OCI-LY3 (cell line): ENCODE measurements around the gene CBFA2T2.

Source experiments
- H2AFZ ChIP-seq: fragments of 200-600, 300-600 bp; shearing (Covaris generic); 2 replicates; pipeline ENCODE4 v1.6.0; 2014; ENCODE audit warnings: antibody characterized with exemption, low read depth, low read length
- H3K27ac ChIP-seq: fragments of 200-600, 300-600 bp; sonication (generic); 2 replicates; pipeline ENCODE4 v1.5.1; 2014; ENCODE audit warnings: mild to moderate bottlenecking, low read length, moderate library complexity, mixed read lengths
- H3K27me3 ChIP-seq: fragments of 200-600, 300-600 bp; sonication (generic); 2 replicates; pipeline ENCODE4 v1.6.1; 2014; ENCODE audit warnings: low read depth, low read length, mixed read lengths
- H3K36me3 ChIP-seq: fragments of 200-600, 300-600 bp; sonication (generic); replicated peaks from 2 replicates; pipeline ENCODE3; 2014; ENCODE audit warnings: low read depth, low read length, mixed read lengths
- H3K4me1 ChIP-seq: fragments of 300-600, 200-600 bp; sonication (generic); 2 replicates; pipeline ENCODE4 v1.6.1; 2014; ENCODE audit warnings: low read length, mixed read lengths
- H3K4me2 ChIP-seq: fragments of 200-600, 300-600 bp; sonication (generic); 2 replicates; pipeline ENCODE4 v1.6.1; 2014; ENCODE audit warnings: low read length, mixed read lengths
- H3K4me3 ChIP-seq: fragments of 300-600, 200-600 bp; sonication (generic); 2 replicates; pipeline ENCODE4 v1.5.1; 2014; ENCODE audit warnings: antibody characterized with exemption, mild to moderate bottlenecking, low read length, moderate library complexity
- H3K79me2 ChIP-seq: fragments of 300-600, 200-600 bp; shearing (Covaris generic); 2 replicates; pipeline ENCODE4 v1.6.1; 2014; ENCODE audit warnings: mild to moderate bottlenecking, low read length, mixed read lengths
- H3K9ac ChIP-seq: fragments of 300-600, 200-600 bp; shearing (Covaris generic); 2 replicates; pipeline ENCODE4 v1.6.0; 2014; ENCODE audit warnings: mild to moderate bottlenecking, low read length, moderate library complexity
- H3K9me3 ChIP-seq: fragments of 200-600, 300-600 bp; shearing (Covaris generic); 2 replicates; pipeline ENCODE4 v1.6.1; 2014; ENCODE audit warnings: low read length, mixed read lengths; ENCODE audit not compliant: insufficient read depth
- H4K20me1 ChIP-seq: fragments of 200-600, 300-600 bp; sonication (generic); 2 replicates; pipeline ENCODE4 v1.6.1; 2016; ENCODE audit warnings: low read length, mixed read lengths; ENCODE audit not compliant: insufficient read depth
- CTCF ChIP-seq: fragments of 200-600, 300-600 bp; sonication (generic); IDR thresholded peaks from 2 replicates; pipeline ENCODE4 v1.5.1; 2014; ENCODE audit warnings: antibody characterized with exemption, low read length, low read depth
- EZH2phosphoT487 ChIP-seq: fragments of 200-600 bp; shearing (Covaris generic); IDR thresholded peaks from 2 replicates; pipeline ENCODE4 v1.6.1; 2018; ENCODE audit warnings: antibody characterized with exemption, mixed run types, low read depth

CBFA2T2 gene

DNA sequence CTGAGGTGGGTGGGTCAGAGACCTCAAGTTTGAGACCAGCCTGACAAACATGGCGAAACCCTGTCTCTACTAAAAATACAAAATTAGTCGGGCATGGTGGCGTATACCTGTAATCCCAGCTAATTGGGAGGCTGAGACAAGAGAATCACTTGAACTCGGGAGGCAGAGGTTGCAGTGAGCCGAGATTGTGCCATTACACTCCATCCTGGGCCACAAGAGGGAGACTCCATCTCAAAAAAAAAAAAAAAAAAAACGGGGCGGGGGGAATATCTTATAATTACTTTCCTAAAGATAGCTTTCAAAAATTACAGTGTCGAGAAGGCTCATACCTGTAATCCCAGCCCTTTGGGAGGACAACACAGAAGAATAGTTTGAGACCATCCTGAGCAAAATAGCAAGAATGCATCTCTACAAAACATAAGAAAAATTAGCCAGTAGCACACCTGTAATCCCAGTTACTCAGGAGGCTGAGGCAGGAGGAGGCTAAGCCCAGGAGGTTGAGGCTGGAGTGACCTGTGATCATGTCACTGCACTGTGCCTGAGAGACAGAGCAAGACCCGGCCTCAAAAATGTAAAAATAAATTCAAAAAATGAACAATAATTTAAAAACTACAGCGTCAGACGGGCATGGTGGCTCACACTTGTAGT is 25.8 kb downstream of the CBFA2T2 start:
- peaks cover 15% of the 10 kb centered on the region for H3K79me2 ChIP-seq
- H3K27ac ChIP-seq, result no peak overlapping the region

GRCh38 chr20:33516882-33517281 is 27.0 kb downstream of the CBFA2T2 start:
- TF ChIP-seq CTCF (no peak), EZH2phosphoT487 (no peak)
- Histone ChIP-seq H3K79me2 (peaks cover 11% of the 10 kb centered on the region), H3K9me3 (no peaks in the 10 kb centered on the region), H3K4me1 (peaks cover 7% of the 10 kb centered on the region), H3K4me3 (no peak overlapping the region), H3K4me2 (no peak overlapping the region), H3K9ac (no peak overlapping the region), H2AFZ (no peak overlapping the region), H4K20me1 (peaks cover 23% of the 10 kb centered on the region), H3K36me3 (no peaks in the 10 kb centered on the region), H3K27ac (no peak overlapping the region), H3K27me3 (no peaks in the 10 kb centered on the region)

More for the DNA sequence above, 25.8 kb downstream of the CBFA2T2 start:
- H3K4me2 ChIP-seq, result no peak overlapping the region; the same call in 1 of the 2 replicates
- H4K20me1 ChIP-seq, result peaks cover 23% of the 10 kb centered on the region
- peak; percentile 43 for TF ChIP-seq CTCF
- TF ChIP-seq EZH2phosphoT487, result no peak
- H3K4me3 ChIP-seq, result no peak overlapping the region
- H3K36me3 ChIP-seq, result no peaks in the 10 kb centered on the region
- H3K27me3 ChIP-seq, result no peaks in the 10 kb centered on the region
- peaks cover 7% of the 10 kb centered on the region for H3K4me1 ChIP-seq
- H2AFZ ChIP-seq, result no peak overlapping the region
- H3K9ac ChIP-seq, result no peak overlapping the region
- H3K9me3 ChIP-seq, result no peaks in the 10 kb centered on the region

- H3K36me3 ChIP-seq, result no peaks in the 10 kb centered on the region
- H2AFZ ChIP-seq, result no peak overlapping the region
- no peaks in the 10 kb centered on the region for H3K27me3 ChIP-seq
- peaks cover 11% of the 10 kb centered on the region; the same call in 1 of the 2 replicates for H4K20me1 ChIP-seq
- no peaks in the 10 kb centered on the region for H3K79me2 ChIP-seq
- H3K4me2 ChIP-seq, result no peak overlapping the region
- no peaks in the 10 kb centered on the region for H3K9me3 ChIP-seq
- no peak overlapping the region for H3K4me3 ChIP-seq
- H3K4me1 ChIP-seq, result peaks cover 2% of the 10 kb centered on the region
- H3K27ac ChIP-seq, result no peak overlapping the region
- H3K9ac ChIP-seq, result no peak overlapping the region
- TF ChIP-seq EZH2phosphoT487 (no peak), CTCF (no peak)
These were observed 28.2 kb downstream of the CBFA2T2 start for GRCh38 chr20:33518071-33518470.

DNA sequence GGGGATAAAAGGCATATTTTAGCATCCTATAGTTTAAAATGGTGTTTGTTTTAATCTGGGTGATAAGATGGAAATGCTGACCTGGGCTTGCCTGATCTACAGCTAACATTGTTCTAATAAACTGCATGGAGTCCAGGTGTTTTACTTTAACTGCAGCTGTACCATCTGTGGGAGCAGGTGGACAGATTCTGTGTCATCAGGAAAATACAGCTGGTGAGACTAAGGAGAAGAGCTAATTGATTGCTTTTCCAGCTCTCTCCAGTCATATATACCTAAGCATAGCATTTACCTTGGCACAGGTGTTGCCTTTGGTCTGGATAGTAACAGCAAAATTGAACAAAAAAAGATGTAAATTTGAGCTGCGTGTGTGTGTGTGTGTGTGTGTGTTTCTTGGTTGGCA is 31.6 kb downstream of the CBFA2T2 start:
- TF ChIP-seq CTCF, result no peak
- no peak for TF ChIP-seq EZH2phosphoT487
- Histone ChIP-seq H3K27me3 (no peaks in the 10 kb centered on the region), H3K4me3 (no peak overlapping the region), H3K27ac (no peak overlapping the region), H3K79me2 (no peaks in the 10 kb centered on the region), H2AFZ (no peak overlapping the region), H3K9me3 (no peaks in the 10 kb centered on the region), H4K20me1 (0 out of 2 replicates have a peak, but pooled peaks cover 6% of the 10 kb centered on the region), H3K9ac (no peak overlapping the region), H3K4me1 (peaks cover 3% of the 10 kb centered on the region; the same call in 1 of the 2 replicates), H3K36me3 (no peaks in the 10 kb centered on the region), H3K4me2 (no peak overlapping the region)
